Gastroesophageal sphincter (tissue), 3 donors: ENCODE measurements around the gene LMNTD2.

Experiments used
- EP300 ChIP-seq: sonication (generic); formaldehyde crosslinking; IDR thresholded peaks from one replicate; pipeline ENCODE4 v1.6.1; 2017; ENCODE audit warnings: antibody characterized with exemption, mild to moderate bottlenecking
- POLR2A ChIP-seq, 2 donors: fragments of 450-650 bp; IDR thresholded peaks; one replicate each; pipeline ENCODE4 v1.6.1; 2017; ENCODE audit warnings: antibody characterized with exemption in 2 of 2, mild to moderate bottlenecking in 2 of 2, moderate library complexity in 1 of 2
- POLR2AphosphoS5 ChIP-seq: sonication (generic); formaldehyde crosslinking; IDR thresholded peaks from one replicate; pipeline ENCODE4 v1.6.1; 2017; ENCODE audit warnings: antibody characterized with exemption
- TF ChIP-seq, protein P1 (sequence below), 4 experiments: fragments of 200-600 bp in 2 of 4; fragments of 450-650 bp in 2 of 4; sonication (generic) in 1 of 4; IDR thresholded peaks; one replicate each; pipeline ENCODE4 v1.5.1; 2017 to 2019; ENCODE audit warnings: antibody characterized with exemption in 4 of 4, mild to moderate bottlenecking in 2 of 4, moderate library complexity in 2 of 4

DNA sequence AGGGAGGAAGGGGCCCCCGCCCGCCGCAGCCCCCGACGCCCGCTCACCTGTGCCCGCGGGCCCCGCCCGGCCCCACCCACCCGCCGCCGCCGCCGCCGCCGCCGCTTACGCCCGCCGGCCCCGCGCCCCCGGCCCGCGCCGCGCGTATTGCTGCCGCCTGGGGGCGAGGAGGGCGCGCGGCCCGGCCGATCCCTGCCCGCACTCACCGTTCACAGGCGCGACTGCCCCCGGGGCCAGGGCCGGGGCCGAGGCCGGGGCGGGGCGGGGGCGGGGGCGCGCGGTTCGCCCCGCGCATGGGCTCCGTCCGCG is 25.4 kb downstream of the LMNTD2 start:
- TF ChIP-seq POLR2A (IDR thresholded peaks at IDR 0.05) (no peak), EP300 (no peak), POLR2AphosphoS5 (no peak)
- TF ChIP-seq, protein P1, sequence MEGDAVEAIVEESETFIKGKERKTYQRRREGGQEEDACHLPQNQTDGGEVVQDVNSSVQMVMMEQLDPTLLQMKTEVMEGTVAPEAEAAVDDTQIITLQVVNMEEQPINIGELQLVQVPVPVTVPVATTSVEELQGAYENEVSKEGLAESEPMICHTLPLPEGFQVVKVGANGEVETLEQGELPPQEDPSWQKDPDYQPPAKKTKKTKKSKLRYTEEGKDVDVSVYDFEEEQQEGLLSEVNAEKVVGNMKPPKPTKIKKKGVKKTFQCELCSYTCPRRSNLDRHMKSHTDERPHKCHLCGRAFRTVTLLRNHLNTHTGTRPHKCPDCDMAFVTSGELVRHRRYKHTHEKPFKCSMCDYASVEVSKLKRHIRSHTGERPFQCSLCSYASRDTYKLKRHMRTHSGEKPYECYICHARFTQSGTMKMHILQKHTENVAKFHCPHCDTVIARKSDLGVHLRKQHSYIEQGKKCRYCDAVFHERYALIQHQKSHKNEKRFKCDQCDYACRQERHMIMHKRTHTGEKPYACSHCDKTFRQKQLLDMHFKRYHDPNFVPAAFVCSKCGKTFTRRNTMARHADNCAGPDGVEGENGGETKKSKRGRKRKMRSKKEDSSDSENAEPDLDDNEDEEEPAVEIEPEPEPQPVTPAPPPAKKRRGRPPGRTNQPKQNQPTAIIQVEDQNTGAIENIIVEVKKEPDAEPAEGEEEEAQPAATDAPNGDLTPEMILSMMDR (IDR thresholded peaks at IDR 0.05), result no peak
